Mesenchymal stem cell (in vitro differentiated cells and primary cell): ENCODE measurements around the gene CBR3.
A peak's percentile ranks its signal among the peaks of the same experiment; 100 is the strongest.

ENCODE experiments used
- DNase-seq: peaks from one replicate; pipeline ENCODE4 v3.0.0-alpha.2; 2013
- H2AFZ ChIP-seq: one replicate; pipeline ENCODE4 v1.6.1; 2013; ENCODE audit warnings: low read depth, mild to moderate bottlenecking, control low read depth, inconsistent platforms, low read length, moderate library complexity
- H2AK5ac ChIP-seq: 2 replicates; pipeline ENCODE4 v1.6.1; 2013; ENCODE audit warnings: low read length, moderate library complexity, mild to moderate bottlenecking, inconsistent platforms; ENCODE audit not compliant: severe bottlenecking
- H2BK120ac ChIP-seq: one replicate; pipeline ENCODE4 v1.6.1; 2013; ENCODE audit warnings: low read depth, mild to moderate bottlenecking, inconsistent platforms, low read length, moderate library complexity
- H2BK12ac ChIP-seq, 2 experiments: one replicate each; pipeline ENCODE4 v1.6.1; 2013; ENCODE audit warnings: inconsistent platforms in 2 of 2, low read length in 2 of 2, mild to moderate bottlenecking in 2 of 2, moderate library complexity in 2 of 2, control low read depth in 1 of 2
- H2BK15ac ChIP-seq: one replicate; pipeline ENCODE4 v1.6.1; 2013; ENCODE audit warnings: mild to moderate bottlenecking, low read depth, inconsistent platforms; ENCODE audit not compliant: poor library complexity, severe bottlenecking
- H2BK5ac ChIP-seq: 2 replicates; pipeline ENCODE4 v1.6.1; 2013; ENCODE audit warnings: low read depth, mild to moderate bottlenecking, low read length, control low read depth, inconsistent platforms; ENCODE audit not compliant: poor library complexity, severe bottlenecking
- H3K14ac ChIP-seq, 2 experiments: one replicate each; pipeline ENCODE4 v1.6.1; 2013; ENCODE audit warnings: inconsistent platforms in 2 of 2, low read length in 2 of 2, control low read depth in 1 of 2, mild to moderate bottlenecking in 1 of 2, moderate library complexity in 1 of 2
- H3K18ac ChIP-seq, 2 experiments: one replicate each; pipeline ENCODE4 v1.6.1; 2013; ENCODE audit warnings: inconsistent platforms in 2 of 2, low read length in 2 of 2, control low read depth in 1 of 2, low read depth in 1 of 2, mild to moderate bottlenecking in 1 of 2
- H3K23ac ChIP-seq, 2 experiments: one replicate each; pipeline ENCODE4 v1.6.1; 2013; ENCODE audit warnings: inconsistent platforms in 2 of 2, low read length in 2 of 2, mild to moderate bottlenecking in 2 of 2, moderate library complexity in 2 of 2, control low read depth in 1 of 2
- H3K27ac ChIP-seq: 2 replicates; pipeline ENCODE4 v1.5.1; 2013; ENCODE audit warnings: mild to moderate bottlenecking, moderate library complexity, low read length, control low read depth, inconsistent platforms; ENCODE audit not compliant: poor library complexity, severe bottlenecking
- H3K27me3 ChIP-seq, 2 experiments: 2 replicates each; pipeline versions ENCODE4 v1.6.1 to v1.7.0; 2013; ENCODE audit warnings: low read length in 2 of 2, mild to moderate bottlenecking in 2 of 2, moderate library complexity in 2 of 2, control low read depth in 1 of 2, inconsistent platforms in 1 of 2; ENCODE audit not compliant: control insufficient read depth in 1 of 2, insufficient read depth in 1 of 2
- H3K36me3 ChIP-seq, 2 experiments: 2 replicates each; pipeline versions ENCODE4 v1.6.1 to v1.7.0; 2013; ENCODE audit warnings: low read length in 2 of 2, control low read depth in 1 of 2, inconsistent platforms in 1 of 2, low read depth in 1 of 2, mild to moderate bottlenecking in 1 of 2; ENCODE audit not compliant: insufficient read depth in 2 of 2, control insufficient read depth in 1 of 2
- H3K4ac ChIP-seq, 2 experiments: one replicate each; pipeline ENCODE4 v1.6.1; 2013; ENCODE audit warnings: inconsistent platforms in 2 of 2, low read length in 2 of 2, mild to moderate bottlenecking in 2 of 2, moderate library complexity in 2 of 2, control low read depth in 1 of 2, low read depth in 1 of 2
- H3K4me1 ChIP-seq: 2 replicates; pipeline ENCODE4 v1.6.1; 2013; ENCODE audit warnings: low read depth, low read length, control low read depth; ENCODE audit not compliant: control insufficient read depth, insufficient read depth
- H3K4me2 ChIP-seq: 2 replicates; pipeline ENCODE4 v1.6.1; 2013; ENCODE audit warnings: low read length, mild to moderate bottlenecking, inconsistent platforms; ENCODE audit not compliant: poor library complexity, severe bottlenecking
- H3K4me3 ChIP-seq, 2 experiments: 2 replicates each; pipeline versions ENCODE4 v1.5.1 to v1.7.0; 2013; ENCODE audit warnings: low read length in 2 of 2, mild to moderate bottlenecking in 2 of 2, control low read depth in 1 of 2, low read depth in 1 of 2; ENCODE audit not compliant: insufficient read depth in 1 of 2
- H3K79me1 ChIP-seq: replicated peaks from 2 replicates; pipeline ENCODE4 v1.6.1; 2013; ENCODE audit warnings: mild to moderate bottlenecking, control low read depth, low read length, inconsistent platforms; ENCODE audit not compliant: poor library complexity, severe bottlenecking
- H3K9ac ChIP-seq: 2 replicates; pipeline ENCODE4 v1.7.0; 2013; ENCODE audit warnings: mild to moderate bottlenecking, low read length, moderate library complexity
- H3K9me3 ChIP-seq: 2 replicates; pipeline ENCODE4 v1.7.0; 2013; ENCODE audit warnings: mild to moderate bottlenecking, low read length; ENCODE audit not compliant: control insufficient read depth
- H4K8ac ChIP-seq: one replicate; pipeline ENCODE4 v1.6.1; 2013; ENCODE audit warnings: inconsistent platforms, mild to moderate bottlenecking, low read length, moderate library complexity
- H4K91ac ChIP-seq: one replicate; pipeline ENCODE4 v1.6.1; 2013; ENCODE audit warnings: mild to moderate bottlenecking, low read length, inconsistent platforms
- WGBS: methylation state at CpG from one replicate; pipeline ENCODE4 v1.1.7; 2013; ENCODE audit warnings: mixed read lengths; 5-methylcytosine and 5-hydroxymethylcytosine counted together

The CBR3 gene

DNA sequence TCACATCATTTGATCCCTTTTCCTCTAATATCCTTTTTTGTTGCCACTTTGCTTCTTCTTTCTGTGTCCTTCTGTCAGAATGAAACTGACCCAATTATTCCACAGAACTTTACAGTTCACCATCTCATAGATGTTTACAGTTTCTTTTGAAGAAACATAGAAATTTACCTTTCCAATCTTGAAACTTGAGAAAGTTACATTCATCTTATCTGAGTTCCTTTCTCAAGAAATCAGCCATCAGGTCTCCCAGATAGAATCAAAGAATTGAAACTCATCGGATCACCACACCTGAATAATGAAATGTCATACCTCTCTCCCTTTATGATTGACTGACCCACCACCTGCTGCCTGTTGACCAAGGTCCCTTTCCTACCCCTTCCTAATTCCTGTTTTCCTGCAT, 41.4 kb upstream of the CBR3 start:
- Histone ChIP-seq H2BK12ac (no peak overlapping the region), H2BK120ac (no peak overlapping the region), H2AK5ac (no peak overlapping the region), H3K79me1 (no peaks in the 10 kb centered on the region), H3K36me3 (no peaks in the 10 kb centered on the region), H3K27me3 (no peaks in the 10 kb centered on the region), H3K27ac (no peak overlapping the region), H4K91ac (no peak overlapping the region), H2BK5ac (no peak overlapping the region), H3K9ac (no peak overlapping the region), H2BK15ac (no peak overlapping the region), H3K4ac (no peak overlapping the region), H3K14ac (no peak overlapping the region), H2AFZ (no peak overlapping the region), H4K8ac (no peak overlapping the region), H3K4me2 (no peak overlapping the region), H3K4me3 (no peak overlapping the region), H3K18ac (no peak overlapping the region), H3K23ac (no peak overlapping the region), H3K9me3 (peaks cover 13% of the 10 kb centered on the region), H3K4me1 (peaks cover 4% of the 10 kb centered on the region)
- 96% methylated on average over 1 of the region's 1 CpG for WGBS
- DNase-seq = no peak

- H3K23ac ChIP-seq = no peak overlapping the region
- H3K27ac ChIP-seq = peak overlapping the region; percentile 23
- no peak overlapping the region for H4K8ac ChIP-seq
- no peak overlapping the region for H2BK120ac ChIP-seq
- peak overlapping the region; percentile 43 for H3K4me2 ChIP-seq
- H2AFZ ChIP-seq = no peak overlapping the region
- no peaks in the 10 kb centered on the region for H3K79me1 ChIP-seq
- H3K14ac ChIP-seq = no peak overlapping the region
- no peaks in the 10 kb centered on the region for H3K36me3 ChIP-seq
- no peak overlapping the region for H2BK12ac ChIP-seq
- no peak overlapping the region for H2AK5ac ChIP-seq
- no peak overlapping the region for H2BK15ac ChIP-seq
- H3K4me1 ChIP-seq = peaks cover 4% of the 10 kb centered on the region
- H3K27me3 ChIP-seq = peaks cover 0 to 5% of the 10 kb centered on the region in 2 experiments
- no peak overlapping the region for H2BK5ac ChIP-seq
- WGBS = 13% methylated on average over 1 of the region's 1 CpG
- no peak overlapping the region for H3K4ac ChIP-seq
- no peak overlapping the region for H3K18ac ChIP-seq
- no peak overlapping the region for H3K4me3 ChIP-seq
- no peak for DNase-seq
- H3K9me3 ChIP-seq = peaks cover 13% of the 10 kb centered on the region
- no peak overlapping the region for H4K91ac ChIP-seq
- no peak overlapping the region for H3K9ac ChIP-seq
These were observed 38.2 kb upstream of the CBR3 start for GRCh38 chr21:36096398-36097290.

GRCh38 chr21:36097427-36098181, 37.3 kb upstream of the CBR3 start:
- no peak overlapping the region for H3K4ac ChIP-seq
- H3K4me2 ChIP-seq = peak overlapping the region; percentile 10
- no peak overlapping the region for H3K23ac ChIP-seq
- H3K4me1 ChIP-seq = peaks cover 4% of the 10 kb centered on the region
- no peak overlapping the region for H3K14ac ChIP-seq
- no peak overlapping the region for H2BK5ac ChIP-seq
- H4K91ac ChIP-seq = no peak overlapping the region
- DNase-seq = peak; percentile 46
- no peak overlapping the region for H2BK15ac ChIP-seq
- WGBS = 69% methylated on average over 8 of the region's 8 CpGs
- peak overlapping the region; percentile 84 for H2AK5ac ChIP-seq
- no peaks in the 10 kb centered on the region for H3K79me1 ChIP-seq
- H3K9me3 ChIP-seq = peaks cover 13% of the 10 kb centered on the region
- peak overlapping the region; percentile 73 for H3K27ac ChIP-seq
- H4K8ac ChIP-seq = no peak overlapping the region
- H3K4me3 ChIP-seq = no peak overlapping the region
- H3K36me3 ChIP-seq = no peaks in the 10 kb centered on the region
- H2BK12ac ChIP-seq = no peak overlapping the region
- no peak overlapping the region for H3K9ac ChIP-seq
- H3K18ac ChIP-seq = no peak overlapping the region
- H2AFZ ChIP-seq = no peak overlapping the region
- H3K27me3 ChIP-seq = peaks cover 0 to 5% of the 10 kb centered on the region in 2 experiments
- H2BK120ac ChIP-seq = no peak overlapping the region

- no peak for DNase-seq
- no peak overlapping the region for H2AFZ ChIP-seq
- H4K8ac ChIP-seq = no peak overlapping the region
- no peak overlapping the region for H3K18ac ChIP-seq
- H3K79me1 ChIP-seq = no peaks in the 10 kb centered on the region
- H3K27me3 ChIP-seq = peaks cover 0 to 5% of the 10 kb centered on the region in 2 experiments
- no peak overlapping the region for H2AK5ac ChIP-seq
- H2BK15ac ChIP-seq = no peak overlapping the region
- no peak overlapping the region for H2BK120ac ChIP-seq
- H2BK5ac ChIP-seq = no peak overlapping the region
- no peaks in the 10 kb centered on the region for H3K36me3 ChIP-seq
- no peak overlapping the region for H4K91ac ChIP-seq
- H3K9me3 ChIP-seq = peaks cover 11% of the 10 kb centered on the region
- H3K4me1 ChIP-seq = peaks cover 4% of the 10 kb centered on the region
- H2BK12ac ChIP-seq = no peak overlapping the region
- no peak overlapping the region for H3K4ac ChIP-seq
- WGBS = 64% methylated on average over 2 of the region's 2 CpGs
- H3K23ac ChIP-seq = no peak overlapping the region
- no peak overlapping the region for H3K4me3 ChIP-seq
- H3K27ac ChIP-seq = peak overlapping the region; percentile 73
- peak overlapping the region; percentile 10 for H3K4me2 ChIP-seq
- no peak overlapping the region for H3K9ac ChIP-seq
- H3K14ac ChIP-seq = no peak overlapping the region
These were observed 36.7 kb upstream of the CBR3 start for GRCh38 chr21:36098182-36098532.
